H9 (cell line): Measurements from ENCODE around the gene WBP1L. TPM values are rescaled to one million over a fixed set of nuclear protein-coding genes. Genes with fewer than 3 reads are reported as not detected.

Source experiments
- DNase-seq: peaks from one replicate; pipeline ENCODE4 v3.0.0-alpha.2; 2017
- H2AFZ ChIP-seq: one replicate; pipeline ENCODE4 v1.6.1; 2013; ENCODE audit warnings: mild to moderate bottlenecking, low read length, control low read depth, moderate library complexity
- H2AK5ac ChIP-seq: 2 replicates; pipeline ENCODE4 v1.6.1; 2013; ENCODE audit warnings: low read length, control low read depth, mixed read lengths; ENCODE audit not compliant: insufficient read length
- H2BK120ac ChIP-seq: one replicate; pipeline ENCODE4 v1.6.1; 2013; ENCODE audit warnings: low read depth, mild to moderate bottlenecking, low read length, control low read depth, inconsistent platforms; ENCODE audit not compliant: poor library complexity, severe bottlenecking
- H2BK12ac ChIP-seq: 2 replicates; pipeline ENCODE4 v1.6.1; 2013; ENCODE audit warnings: low read length, control low read depth, mixed read lengths, low read depth; ENCODE audit not compliant: insufficient read length
- H2BK15ac ChIP-seq: 2 replicates; pipeline ENCODE4 v1.6.1; 2013; ENCODE audit warnings: low read depth, low read length, control low read depth
- H2BK20ac ChIP-seq: one replicate; pipeline ENCODE4 v1.6.1; 2013; ENCODE audit warnings: low read depth, mild to moderate bottlenecking, low read length, control low read depth, inconsistent platforms; ENCODE audit not compliant: poor library complexity, severe bottlenecking
- H2BK5ac ChIP-seq: 2 replicates; pipeline ENCODE4 v1.6.1; 2013; ENCODE audit warnings: low read length, control low read depth, mixed read lengths; ENCODE audit not compliant: insufficient read length
- H3K14ac ChIP-seq: 2 replicates; pipeline ENCODE4 v1.6.1; 2013; ENCODE audit warnings: low read length, control low read depth; ENCODE audit not compliant: insufficient read depth
- H3K18ac ChIP-seq: 2 replicates; pipeline ENCODE4 v1.6.1; 2013; ENCODE audit warnings: low read depth, mild to moderate bottlenecking, mixed read lengths, low read length, control low read depth; ENCODE audit not compliant: insufficient read length
- H3K23ac ChIP-seq: 2 replicates; pipeline ENCODE4 v1.6.1; 2013; ENCODE audit warnings: low read length, control low read depth, mixed read lengths, low read depth; ENCODE audit not compliant: insufficient read length
- H3K23me2 ChIP-seq: 2 replicates; pipeline ENCODE4 v1.6.1; 2013; ENCODE audit warnings: low read depth, mild to moderate bottlenecking, mixed read lengths, low read length, control low read depth; ENCODE audit not compliant: insufficient read length, poor library complexity, severe bottlenecking
- H3K27ac ChIP-seq: 2 replicates; pipeline ENCODE4 v1.5.1; 2013; ENCODE audit warnings: low read length, control low read depth, mixed read lengths, low read depth; ENCODE audit not compliant: insufficient read length
- H3K27me3 ChIP-seq: 2 replicates; pipeline ENCODE4 v1.6.1; 2013; ENCODE audit warnings: low read length, control low read depth, inconsistent platforms; ENCODE audit not compliant: insufficient read depth
- H3K4ac ChIP-seq: 2 replicates; pipeline ENCODE4 v1.6.1; 2013; ENCODE audit warnings: low read depth, mild to moderate bottlenecking, control low read depth, inconsistent platforms, low read length, moderate library complexity
- H3K4me1 ChIP-seq: 2 replicates; pipeline ENCODE4 v1.6.1; 2013; ENCODE audit warnings: low read length, control low read depth, inconsistent platforms; ENCODE audit not compliant: insufficient read depth
- H3K4me2 ChIP-seq: 2 replicates; pipeline ENCODE4 v1.6.1; 2013; ENCODE audit warnings: low read length, control low read depth, mixed read lengths; ENCODE audit not compliant: insufficient read length, insufficient read depth
- H3K56ac ChIP-seq: 2 replicates; pipeline ENCODE4 v1.6.1; 2013; ENCODE audit warnings: low read depth, mild to moderate bottlenecking, mixed read lengths, low read length, control low read depth; ENCODE audit not compliant: insufficient read length
- H3K79me1 ChIP-seq: 2 replicates; pipeline ENCODE4 v1.6.1; 2013; ENCODE audit warnings: low read depth, mild to moderate bottlenecking, moderate library complexity, low read length, control low read depth, inconsistent platforms; ENCODE audit not compliant: insufficient read depth, poor library complexity, severe bottlenecking
- H3K79me2 ChIP-seq: 2 replicates; pipeline ENCODE4 v1.6.1; 2013; ENCODE audit warnings: low read length, control low read depth, inconsistent platforms; ENCODE audit not compliant: insufficient read depth
- H3K9ac ChIP-seq: 2 replicates; pipeline ENCODE4 v1.6.1; 2013; ENCODE audit warnings: low read length, control low read depth, mixed read lengths; ENCODE audit not compliant: insufficient read length; ENCODE audit errors: extremely low read depth
- H3K9me3 ChIP-seq: one replicate; pipeline ENCODE4 v1.6.1; 2013; ENCODE audit warnings: low read depth, low read length, inconsistent platforms; ENCODE audit not compliant: control insufficient read depth
- H3T11ph ChIP-seq: one replicate; pipeline ENCODE4 v1.6.1; 2013; ENCODE audit warnings: mild to moderate bottlenecking, low read length, control low read depth, inconsistent platforms
- H4K20me1 ChIP-seq: one replicate; pipeline ENCODE4 v1.6.1; 2013; ENCODE audit not compliant: control insufficient read depth, insufficient read length, insufficient read depth
- H4K5ac ChIP-seq: 2 replicates; pipeline ENCODE4 v1.6.1; 2013; ENCODE audit warnings: low read depth, mild to moderate bottlenecking, mixed read lengths, low read length, control low read depth; ENCODE audit not compliant: insufficient read length
- H4K8ac ChIP-seq: replicated peaks from 2 replicates; pipeline ENCODE4 v1.6.1; 2013; ENCODE audit warnings: low read length, control low read depth, mixed read lengths, low read depth; ENCODE audit not compliant: insufficient read length
- H4K91ac ChIP-seq: 2 replicates; pipeline ENCODE4 v1.6.1; 2013; ENCODE audit warnings: low read depth, mild to moderate bottlenecking, moderate library complexity, mixed read lengths, low read length, control low read depth; ENCODE audit not compliant: insufficient read length
- H3K27ac Mint-ChIP-seq, 3 experiments: 2 replicates in 2 of 3; 3 replicates in 1 of 3; pipeline ENCODE4 v1.8.0; 2020 to 2021; ENCODE audit warnings: mixed read lengths in 3 of 3, mild to moderate bottlenecking in 1 of 3, moderate library complexity in 1 of 3
- H3K27me3 Mint-ChIP-seq: 2 replicates; pipeline ENCODE4 v1.8.0; 2021; ENCODE audit warnings: low read depth, mild to moderate bottlenecking, moderate library complexity, mixed read lengths
- H3K36me3 Mint-ChIP-seq, 3 experiments: 2 replicates in 2 of 3; 3 replicates in 1 of 3; pipeline ENCODE4 v1.8.0; 2020 to 2021; ENCODE audit warnings: low read depth in 3 of 3, mixed read lengths in 3 of 3; ENCODE audit not compliant: insufficient read depth in 1 of 3
- H3K4me1 Mint-ChIP-seq, 2 experiments: 2 replicates each; pipeline ENCODE4 v1.8.0; 2020; ENCODE audit warnings: mixed read lengths in 2 of 2
- H3K4me3 Mint-ChIP-seq, 2 experiments: 2 replicates in 1 of 2; 3 replicates in 1 of 2; pipeline ENCODE4 v1.8.0; 2020 to 2021; ENCODE audit warnings: mild to moderate bottlenecking in 2 of 2, mixed read lengths in 2 of 2, moderate library complexity in 1 of 2
- H3K9me3 Mint-ChIP-seq, 2 experiments: 2 replicates in 1 of 2; 3 replicates in 1 of 2; pipeline ENCODE4 v1.8.0; 2020; ENCODE audit warnings: mild to moderate bottlenecking in 2 of 2, mixed read lengths in 2 of 2, moderate library complexity in 1 of 2
- WGBS: extraction: QIAGEN DNeasy Blood & Tissue Kit; methylation state at CpG from one replicate; pipeline ENCODE4 v1.1.7; 2013; ENCODE audit warnings: missing lambda C conversion rate, low lambda C conversion rate, mixed read lengths; ENCODE audit not compliant: insufficient read length; ENCODE audit errors: extremely low coverage; 5-methylcytosine and 5-hydroxymethylcytosine counted together
- total RNA-seq: library from RNA; stranded (reverse); gene quantifications from 2 replicates; pipeline ENCODE4 v1.2.1, GENCODE V29; 2021
- TF ChIP-seq, protein P1 (sequence below): fragments of 200-600 bp; sonication (generic); conservative IDR thresholded peaks from 3 replicates; pipeline ENCODE4 v1.8.0; 2021; ENCODE audit warnings: antibody characterized with exemption, mild to moderate bottlenecking

The WBP1L gene
- total RNA-seq, 1 experiment from 2014 or later = 23.8 TPM

DNA sequence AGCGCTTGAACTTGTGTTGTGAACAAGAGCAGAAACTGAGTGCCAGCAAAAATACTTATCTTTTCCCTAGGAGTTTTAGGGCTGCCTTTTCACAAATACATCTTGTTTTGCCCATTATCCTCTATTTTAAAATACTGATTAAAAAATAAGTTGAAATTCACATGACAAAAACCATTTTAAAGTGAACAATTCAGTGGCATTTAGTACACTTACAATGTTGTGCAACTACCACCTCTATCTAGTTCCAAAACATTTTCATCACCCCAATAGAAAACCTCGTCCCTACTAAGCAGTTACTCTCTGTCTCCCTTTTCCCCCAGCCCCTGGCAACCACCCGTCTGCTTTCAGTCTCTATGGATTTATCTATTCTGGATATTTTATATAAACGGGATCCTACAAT is 1.4 kb downstream of the WBP1L start:
- no peak overlapping the region for H2BK120ac ChIP-seq
- Mint-ChIP-seq H3K27ac (no peak overlapping the region), H3K4me1 (peaks cover 26 to 31% of the 10 kb centered on the region in 2 experiments), H3K9me3 (peaks cover 0 to 3% of the 10 kb centered on the region in 2 experiments; a peak in 1 of 5 replicates), H3K27me3 (peaks cover 2% of the 10 kb centered on the region), H3K4me3 (peak overlapping the region; percentile 91 to 92), H3K36me3 (peaks cover 0 to 2% (median 0%) of the 10 kb centered on the region in 3 experiments; a peak in 2 of 7 replicates)
- no peak overlapping the region for H3T11ph ChIP-seq
- TF ChIP-seq, protein P1, sequence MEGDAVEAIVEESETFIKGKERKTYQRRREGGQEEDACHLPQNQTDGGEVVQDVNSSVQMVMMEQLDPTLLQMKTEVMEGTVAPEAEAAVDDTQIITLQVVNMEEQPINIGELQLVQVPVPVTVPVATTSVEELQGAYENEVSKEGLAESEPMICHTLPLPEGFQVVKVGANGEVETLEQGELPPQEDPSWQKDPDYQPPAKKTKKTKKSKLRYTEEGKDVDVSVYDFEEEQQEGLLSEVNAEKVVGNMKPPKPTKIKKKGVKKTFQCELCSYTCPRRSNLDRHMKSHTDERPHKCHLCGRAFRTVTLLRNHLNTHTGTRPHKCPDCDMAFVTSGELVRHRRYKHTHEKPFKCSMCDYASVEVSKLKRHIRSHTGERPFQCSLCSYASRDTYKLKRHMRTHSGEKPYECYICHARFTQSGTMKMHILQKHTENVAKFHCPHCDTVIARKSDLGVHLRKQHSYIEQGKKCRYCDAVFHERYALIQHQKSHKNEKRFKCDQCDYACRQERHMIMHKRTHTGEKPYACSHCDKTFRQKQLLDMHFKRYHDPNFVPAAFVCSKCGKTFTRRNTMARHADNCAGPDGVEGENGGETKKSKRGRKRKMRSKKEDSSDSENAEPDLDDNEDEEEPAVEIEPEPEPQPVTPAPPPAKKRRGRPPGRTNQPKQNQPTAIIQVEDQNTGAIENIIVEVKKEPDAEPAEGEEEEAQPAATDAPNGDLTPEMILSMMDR = no peak
- H3K9me3 ChIP-seq = no peaks in the 10 kb centered on the region
- no peak overlapping the region for H2AK5ac ChIP-seq
- no peak overlapping the region for H2BK5ac ChIP-seq
- no peak overlapping the region for H3K4me2 ChIP-seq
- H2BK20ac ChIP-seq = no peak overlapping the region
- H3K4ac ChIP-seq = no peak overlapping the region
- no peak overlapping the region for H3K9ac ChIP-seq
- H4K5ac ChIP-seq = no peak overlapping the region
- no peak overlapping the region for H3K27ac ChIP-seq
- no peaks in the 10 kb centered on the region for H3K27me3 ChIP-seq
- H3K4me1 ChIP-seq = peaks cover 4% of the 10 kb centered on the region; the same call in 1 of the 2 replicates
- no peak overlapping the region for H2BK12ac ChIP-seq
- peaks cover 10% of the 10 kb centered on the region for H3K23me2 ChIP-seq
- no peaks in the 10 kb centered on the region for H4K20me1 ChIP-seq
- no peaks in the 10 kb centered on the region; the same call in 1 of the 2 replicates for H3K79me2 ChIP-seq
- H2BK15ac ChIP-seq = no peak overlapping the region
- H3K14ac ChIP-seq = no peak overlapping the region
- no peak for DNase-seq
- no peak overlapping the region for H3K56ac ChIP-seq
- no peak overlapping the region for H4K8ac ChIP-seq
- H4K91ac ChIP-seq = no peak overlapping the region
- no peak overlapping the region for H3K23ac ChIP-seq
- no peaks in the 10 kb centered on the region for H3K79me1 ChIP-seq
- no peak overlapping the region for H2AFZ ChIP-seq
- no peak overlapping the region for H3K18ac ChIP-seq
- no CpG with 5 or more reads among the region's 4 CpGs for WGBS
